Endothelial cell of umbilical vein (primary cell): ENCODE results near the gene BRME1. TPM values are rescaled to one million over a fixed set of nuclear protein-coding genes. Genes with fewer than 3 reads are reported as not detected.

Experiments
- BruUV-seq: library from RNA; stranded (reverse); fragments of 400-500 nt; replicated peaks from 2 replicates; lab custom pipeline; 2021; lab: Mats Ljungman, UMichigan
- CTCF ChIA-PET: fragments of 300-600, 350-600 bp; sonication (Branson Sonifier 250); formaldehyde crosslinking; loops from one replicate; lab custom pipeline; 2021; ENCODE audit warnings: antibody characterized with exemption, inconsistent platforms; lab: Charles Lee
- POLR2A ChIA-PET: fragments of 300-600, 350-600 bp; sonication (Branson Sonifier 250); formaldehyde crosslinking; loops from one replicate; lab custom pipeline; 2021; ENCODE audit warnings: antibody characterized with exemption, inconsistent platforms; lab: Charles Lee
- DNase-seq: peaks from one replicate; pipeline ENCODE4 v3.0.0-alpha.2; 2011; ENCODE audit warnings: low read depth, low spot score
- FAIRE-seq: peaks from 2 replicates; lab custom pipeline; 2011; peaks lifted over from hg19 to GRCh38; lab: Jason Lieb, UNC
- H2AFZ ChIP-seq: 2 replicates; pipeline ENCODE4 v1.6.0; 2012; ENCODE audit warnings: low read depth, low read length, control low read depth, inconsistent platforms
- H3K27ac ChIP-seq: 2 replicates; pipeline ENCODE4 v1.5.1; 2011; ENCODE audit warnings: low read depth, mild to moderate bottlenecking, control low read depth, low read length, moderate library complexity; ENCODE audit not compliant: insufficient read depth
- H3K27me3 ChIP-seq, 2 experiments: 2 replicates each; pipeline versions ENCODE4 v1.6.0 to v1.6.1; 2011; ENCODE audit warnings: low read length in 2 of 2, mixed read lengths in 1 of 2; ENCODE audit not compliant: control insufficient read depth in 2 of 2, insufficient read depth in 2 of 2
- H3K36me3 ChIP-seq, 2 experiments: 2 replicates in 1 of 2; 3 replicates in 1 of 2; pipeline ENCODE4 v1.5.1; 2011; ENCODE audit warnings: low read length in 2 of 2, mild to moderate bottlenecking in 1 of 2, moderate library complexity in 1 of 2; ENCODE audit not compliant: control insufficient read depth in 2 of 2, insufficient read depth in 2 of 2; ENCODE audit errors: extremely low read depth in 1 of 2
- H3K4me1 ChIP-seq: 3 replicates; pipeline ENCODE4 v1.5.1; 2011; ENCODE audit warnings: mild to moderate bottlenecking, low read length; ENCODE audit not compliant: control insufficient read depth, insufficient read depth; ENCODE audit errors: extremely low read depth
- H3K4me2 ChIP-seq: 2 replicates; pipeline ENCODE4 v1.6.1; 2011; ENCODE audit warnings: low read length, control low read depth, mixed read lengths; ENCODE audit not compliant: insufficient read depth
- H3K4me3 ChIP-seq, 3 experiments: fragments of 200-600 bp in 1 of 3; sonication (generic), shearing (Covaris generic) in 1 of 3; replicated peaks in 1 of 3; 2 replicates each; pipeline ENCODE4 v1.5.1; 2011 to 2016; ENCODE audit warnings: control low read depth in 3 of 3, low read length in 3 of 3, mild to moderate bottlenecking in 2 of 3, inconsistent platforms in 1 of 3, low read depth in 1 of 3, moderate library complexity in 1 of 3; ENCODE audit not compliant: insufficient read depth in 1 of 3
- H3K79me2 ChIP-seq: 2 replicates; pipeline ENCODE4 v1.6.0; 2012; ENCODE audit warnings: low read length, inconsistent platforms; ENCODE audit not compliant: control insufficient read depth, insufficient read depth
- H3K9ac ChIP-seq: replicated peaks from 2 replicates; pipeline ENCODE3; 2011; ENCODE audit warnings: low read length, control low read depth; ENCODE audit not compliant: insufficient read depth; ENCODE audit errors: extremely low read depth
- H3K9me1 ChIP-seq: replicated peaks from 3 replicates; pipeline ENCODE4 v1.6.0; 2011; ENCODE audit warnings: mild to moderate bottlenecking, low read length; ENCODE audit not compliant: control insufficient read depth, insufficient read depth; ENCODE audit errors: extremely low read depth
- H3K9me3 ChIP-seq: replicated peaks from 2 replicates; pipeline ENCODE4 v1.5.1; 2012; ENCODE audit warnings: low read length, inconsistent platforms; ENCODE audit not compliant: control insufficient read depth, insufficient read depth
- H4K20me1 ChIP-seq: replicated peaks from 2 replicates; pipeline ENCODE3; 2011; ENCODE audit warnings: mild to moderate bottlenecking, low read length; ENCODE audit not compliant: control insufficient read depth, insufficient read depth; ENCODE audit errors: extremely low read depth
- CTCF ChIP-seq, 2 donors: IDR thresholded peaks; 1 replicate in 1 of 2; 2 replicates in 1 of 2; pipeline ENCODE4 v1.5.1; 2011; ENCODE audit warnings: low read length in 2 of 2, mild to moderate bottlenecking in 2 of 2, moderate library complexity in 2 of 2, control low read depth in 1 of 2, inconsistent platforms in 1 of 2, low read depth in 1 of 2; ENCODE audit not compliant: insufficient read depth in 1 of 2; ENCODE audit errors: extremely low read depth in 1 of 2
- EZH2 ChIP-seq: IDR thresholded peaks from 2 replicates; pipeline ENCODE4 v1.6.1; 2012; ENCODE audit warnings: borderline replicate concordance, low read depth, mild to moderate bottlenecking, moderate library complexity, low read length, inconsistent platforms; ENCODE audit not compliant: severe bottlenecking
- FOS ChIP-seq: IDR thresholded peaks from 2 replicates; pipeline ENCODE4 v1.6.1; 2011; ENCODE audit warnings: mild to moderate bottlenecking, low read length, moderate library complexity, borderline replicate concordance; ENCODE audit not compliant: insufficient read depth
- GATA2 ChIP-seq: IDR thresholded peaks from 2 replicates; pipeline ENCODE4 v1.7.0; 2011; ENCODE audit warnings: low read depth, mild to moderate bottlenecking, moderate library complexity, mixed read lengths, low read length; ENCODE audit not compliant: insufficient read length, insufficient read depth
- JUN ChIP-seq: IDR thresholded peaks from 2 replicates; pipeline ENCODE4 v1.6.1; 2011; ENCODE audit warnings: borderline replicate concordance, low read depth; ENCODE audit not compliant: insufficient read length, insufficient read depth
- MAX ChIP-seq: IDR thresholded peaks from 2 replicates; pipeline ENCODE4 v1.6.1; 2011; ENCODE audit not compliant: insufficient read depth, insufficient read length
- MYC ChIP-seq: IDR thresholded peaks from one replicate; pipeline ENCODE4 v1.6.1; 2011; ENCODE audit warnings: mild to moderate bottlenecking, low read depth, low read length
- POLR2A ChIP-seq: IDR thresholded peaks from 2 replicates; pipeline ENCODE4 v1.6.1; 2012; ENCODE audit warnings: low read depth, mild to moderate bottlenecking, control low read depth, low read length
- POLR2AphosphoS5 ChIP-seq: IDR thresholded peaks from 2 replicates; pipeline ENCODE4 v1.6.1; 2012; ENCODE audit warnings: low read depth, mild to moderate bottlenecking, control low read depth, low read length, moderate library complexity; ENCODE audit not compliant: insufficient read depth
- dilution Hi-C: fragments of 300-500 bp; cut with MboI; formaldehyde crosslinking; loops from one replicate; pipeline ENCODE4 v1.15.0; 2019; ENCODE audit warnings: low sequenced_read_pairs; ENCODE audit not compliant: extremely low pct_ligation_motif_present
- intact Hi-C: fragments of 100-400 bp; cut with micrococcal nuclease; formaldehyde crosslinking; loops from one replicate; pipeline ENCODE4 v1.10.0; 2022
- polyA plus RNA-seq, 4 experiments: library from polyadenylated mRNA; depleted of rRNA in 3 of 4; stranded (reverse) in 3 of 4; unstranded in 1 of 4; fragments of >200 nt; gene quantifications; 2 replicates each; pipeline versions ENCODE4 v1.2.1 to v1.2.3, GENCODE V29; 2011 to 2012; ENCODE audit warnings: missing spikeins in 1 of 4
- total RNA-seq: library from RNA; stranded (reverse); gene quantifications from 2 replicates; pipeline ENCODE4 v1.2.3, GENCODE V29; 2021

Gene BRME1
- total and polyA plus RNA-seq, 2 donors (not counting 3 experiments of a cell fraction or from before 2014, with no cell fraction given): 0.69 to 2.5 TPM

GRCh38 chr19:13894552-13894951, 11.4 kb downstream of the BRME1 start:
- ChIA-PET POLR2A (no interaction called here), CTCF (interaction anchor here (1.9 kb wide), 1 partner anchor 165 kb away, joined by 5 read pairs; no protein-coding TSS in a partner anchor)
- no peak for TF ChIP-seq GATA2
- TF ChIP-seq JUN: no peak
- no peak for TF ChIP-seq MAX
- TF ChIP-seq POLR2A: no peak
- no peak for TF ChIP-seq EZH2
- TF ChIP-seq FOS: no peak
- no peak for TF ChIP-seq MYC
- no peak for TF ChIP-seq CTCF (IDR thresholded peaks at IDR 0.05; ENCODE audit: extremely low read depth in 1 of 2, insufficient read depth in 1 of 2, low read depth in 1 of 2, low read length in 2 of 2)
- TF ChIP-seq POLR2AphosphoS5: no peak
- H3K9me1 ChIP-seq: no peaks in the 10 kb centered on the region
- no peak overlapping the region for H2AFZ ChIP-seq
- dilution Hi-C loops: no loop called here
- no peaks in the 10 kb centered on the region for H3K36me3 ChIP-seq
- intact Hi-C loops: no loop called here
- no peak for DNase-seq
- H3K9me3 ChIP-seq: no peaks in the 10 kb centered on the region
- H3K27ac ChIP-seq: no peak overlapping the region
- H3K4me3 ChIP-seq: no peak overlapping the region
- H3K4me1 ChIP-seq: peaks cover 5% of the 10 kb centered on the region
- no peak for FAIRE-seq
- no peaks in the 10 kb centered on the region for H3K79me2 ChIP-seq
- H3K27me3 ChIP-seq: no peaks in the 10 kb centered on the region
- no peak overlapping the region for H3K4me2 ChIP-seq
- H4K20me1 ChIP-seq: no peaks in the 10 kb centered on the region
- no peak overlapping the region for H3K9ac ChIP-seq
- BruUV-seq: no TSS peak
